Activated CD8-positive, alpha-beta memory T cell treated with anti-CD3 and anti-CD28 coated beads, Interleukin-2, amount 50 U/mL, for 24 hours (primary cell): ENCODE data around the gene ZFYVE9.
"Not testable (repeated sequence)": the region's sequence is repeated elsewhere in the genome, so short reads cannot be mapped to it uniquely, and the experiment has no call there.

ENCODE experiments used
- DNase-seq: peaks from one replicate; pipeline ENCODE4 v3.0.0-alpha.2; 2020; ENCODE audit errors: extremely low read depth

ZFYVE9 gene

DNA sequence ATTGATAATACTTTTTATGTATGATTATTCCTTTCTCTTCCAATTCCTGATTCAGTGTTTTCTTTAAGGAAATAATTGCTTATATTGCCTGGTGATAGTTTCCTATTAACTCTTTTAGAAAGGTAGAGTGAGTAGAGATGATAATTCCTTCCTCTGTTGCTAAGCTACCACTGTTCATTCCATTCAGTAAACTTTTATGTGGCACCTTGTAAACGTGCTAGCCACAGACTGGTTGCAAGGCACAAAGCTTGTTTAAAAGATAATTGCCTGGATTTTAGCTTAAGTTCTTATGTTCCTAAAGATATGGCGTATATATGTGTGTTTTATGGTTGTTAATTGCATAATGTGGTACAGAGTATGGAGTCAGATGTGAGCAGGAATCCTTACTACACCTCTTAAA is 3.2 kb downstream of the ZFYVE9 start:
- no peak for DNase-seq

DNA sequence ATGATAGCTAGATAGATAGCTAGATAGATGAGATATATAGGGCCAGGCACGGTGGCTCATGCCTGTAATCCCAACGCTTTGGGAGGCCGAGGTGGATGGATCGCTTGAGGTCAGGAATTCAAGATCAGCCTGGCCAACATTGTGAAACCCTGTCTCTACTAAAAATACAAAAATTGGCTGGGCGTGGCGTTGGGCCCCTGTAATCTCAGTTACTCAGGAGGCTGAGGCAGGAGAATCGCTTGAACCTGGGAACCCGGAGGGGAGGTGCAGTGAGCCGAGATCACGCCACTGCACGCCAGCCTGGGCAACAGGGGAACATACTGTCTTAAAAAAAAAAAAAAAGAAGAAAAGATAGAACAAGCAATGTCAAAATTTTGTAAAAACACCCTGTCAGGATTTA is 8.6 kb downstream of the ZFYVE9 start:
- DNase-seq, result not testable (repeated sequence)

DNA sequence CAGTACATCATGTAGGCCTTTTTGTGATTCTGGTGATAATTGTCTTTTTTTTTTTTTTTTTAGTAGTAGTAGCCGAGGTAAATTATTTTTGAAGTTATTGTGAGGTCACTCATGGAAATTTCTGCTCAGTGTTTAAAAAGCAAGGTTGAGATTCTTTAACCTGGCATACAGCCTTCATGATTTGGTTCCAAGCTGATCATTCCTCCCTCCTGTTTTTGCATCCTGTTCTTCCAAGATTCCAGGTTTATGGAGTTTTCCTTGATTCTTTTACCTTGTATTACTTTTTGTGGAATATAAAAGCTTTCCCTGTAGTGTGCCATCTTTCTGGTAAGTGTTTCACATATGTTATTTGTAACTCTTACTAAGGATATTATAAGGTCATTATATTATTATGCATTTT is 9.1 kb downstream of the ZFYVE9 start:
- no peak for DNase-seq

DNA sequence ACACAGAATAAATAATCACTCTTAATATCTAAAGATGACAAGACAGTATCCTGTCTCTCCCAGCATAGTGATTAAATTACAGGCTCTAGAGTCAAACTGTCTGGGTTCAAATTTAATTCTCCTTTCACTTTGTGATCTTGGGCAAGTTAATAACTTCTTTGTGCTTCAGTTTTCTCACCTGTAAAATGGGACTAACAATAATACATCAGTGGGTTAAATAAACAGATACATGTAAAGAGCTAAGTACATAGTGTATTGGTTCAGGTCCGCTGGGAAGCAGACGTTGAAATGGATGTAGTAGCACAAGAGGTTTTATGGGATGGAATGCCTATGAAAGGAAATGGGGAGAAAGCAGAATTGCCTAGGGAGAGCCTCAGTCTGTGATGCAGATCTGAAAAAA is 10.7 kb downstream of the ZFYVE9 start:
- no peak for DNase-seq

DNA sequence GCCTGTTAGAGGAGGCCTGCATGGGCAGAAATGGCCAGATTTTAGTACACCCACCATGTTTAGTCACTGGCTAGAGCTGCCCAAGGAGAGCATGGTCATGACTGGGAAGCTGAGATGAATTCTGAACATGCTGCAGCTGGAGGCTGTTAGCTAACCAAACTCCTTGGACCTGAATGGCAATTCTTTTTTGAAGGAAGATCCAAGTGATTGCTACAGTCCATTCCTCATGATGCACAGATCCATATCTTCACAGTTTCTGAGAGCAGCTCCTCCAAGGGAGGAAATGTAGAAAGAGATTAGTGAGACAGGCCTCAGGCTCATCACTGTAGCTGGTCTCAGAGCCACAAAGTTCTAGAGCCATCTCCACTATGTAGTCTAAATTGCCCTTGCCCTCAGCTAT is 11.1 kb downstream of the ZFYVE9 start:
- DNase-seq, result no peak

DNA sequence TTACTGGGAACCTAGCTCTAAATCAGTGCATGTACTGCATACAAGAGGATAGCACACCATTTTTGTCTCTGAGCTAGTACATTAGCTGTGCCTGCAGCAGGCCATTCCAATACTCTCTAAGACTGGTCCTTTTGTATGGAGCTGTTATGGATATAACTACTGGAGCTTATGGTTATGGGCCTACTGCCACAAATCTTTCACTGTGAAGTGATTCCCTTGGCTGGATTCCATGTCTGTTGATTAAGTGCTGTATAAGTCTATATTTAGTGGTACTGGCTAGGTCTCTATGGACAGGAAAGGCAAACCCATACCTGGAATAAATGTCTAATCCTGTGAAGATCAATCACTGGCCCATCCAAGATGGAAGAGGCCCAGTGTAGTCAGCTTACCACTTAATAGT is 12.0 kb downstream of the ZFYVE9 start:
- no peak for DNase-seq

DNA sequence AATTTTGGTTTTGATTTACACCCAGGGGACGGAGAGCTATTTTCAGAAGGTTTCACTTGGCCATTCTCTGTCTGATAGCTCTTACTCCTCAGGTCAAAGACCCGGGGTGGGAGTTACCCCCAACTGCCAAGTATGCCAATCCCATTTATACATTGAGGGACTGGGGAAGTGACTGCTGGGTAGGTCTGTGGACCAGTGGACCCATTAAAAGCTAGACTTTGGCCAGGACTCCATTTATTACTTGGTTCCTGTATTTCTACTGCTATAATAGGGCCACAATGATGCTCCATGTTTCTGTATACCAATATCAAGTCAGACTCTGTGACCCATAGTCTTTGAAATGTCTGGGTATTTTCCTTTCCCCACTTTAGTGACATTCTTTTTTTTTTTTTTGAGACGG is 14.6 kb downstream of the ZFYVE9 start:
- no peak for DNase-seq

DNA sequence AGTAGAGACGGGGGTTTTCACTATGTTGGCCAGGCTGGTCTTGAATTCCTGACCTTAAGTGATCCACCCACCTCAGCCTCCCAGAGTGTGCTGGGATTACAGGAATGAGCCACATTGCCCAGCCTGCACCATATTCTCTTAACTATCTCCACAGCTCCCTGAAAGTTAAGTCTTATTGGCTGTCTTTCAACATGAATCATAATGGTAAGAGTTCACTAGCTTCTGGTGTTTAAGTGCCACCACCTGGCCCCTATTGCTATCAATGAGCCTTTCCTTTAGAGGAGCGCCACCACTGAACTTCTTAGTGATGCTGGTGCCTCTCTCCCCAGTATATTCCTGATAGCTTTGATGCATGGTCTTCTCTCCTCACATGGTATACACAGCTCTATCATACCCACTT is 15.7 kb downstream of the ZFYVE9 start:
- DNase-seq, result no peak

DNA sequence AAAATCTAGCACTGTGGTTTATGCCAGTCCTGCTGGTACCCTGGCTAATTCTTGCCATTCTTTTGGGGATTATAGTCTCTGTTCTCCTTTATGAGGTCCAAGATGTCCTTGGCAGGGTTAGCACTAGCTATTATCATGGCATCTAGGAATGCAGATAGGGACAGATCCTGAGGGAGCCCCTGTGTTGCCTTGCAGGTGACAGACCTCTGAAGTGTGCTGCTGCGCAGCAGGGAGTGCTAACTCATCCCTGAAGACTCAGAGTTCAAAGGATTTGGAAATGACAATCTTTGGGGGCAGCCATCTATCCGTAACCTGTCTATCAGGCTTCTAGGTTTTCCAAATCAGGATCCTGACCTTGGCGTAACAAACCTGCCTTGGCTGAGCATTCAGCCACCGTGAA is 16.3 kb downstream of the ZFYVE9 start:
- no peak for DNase-seq

DNA sequence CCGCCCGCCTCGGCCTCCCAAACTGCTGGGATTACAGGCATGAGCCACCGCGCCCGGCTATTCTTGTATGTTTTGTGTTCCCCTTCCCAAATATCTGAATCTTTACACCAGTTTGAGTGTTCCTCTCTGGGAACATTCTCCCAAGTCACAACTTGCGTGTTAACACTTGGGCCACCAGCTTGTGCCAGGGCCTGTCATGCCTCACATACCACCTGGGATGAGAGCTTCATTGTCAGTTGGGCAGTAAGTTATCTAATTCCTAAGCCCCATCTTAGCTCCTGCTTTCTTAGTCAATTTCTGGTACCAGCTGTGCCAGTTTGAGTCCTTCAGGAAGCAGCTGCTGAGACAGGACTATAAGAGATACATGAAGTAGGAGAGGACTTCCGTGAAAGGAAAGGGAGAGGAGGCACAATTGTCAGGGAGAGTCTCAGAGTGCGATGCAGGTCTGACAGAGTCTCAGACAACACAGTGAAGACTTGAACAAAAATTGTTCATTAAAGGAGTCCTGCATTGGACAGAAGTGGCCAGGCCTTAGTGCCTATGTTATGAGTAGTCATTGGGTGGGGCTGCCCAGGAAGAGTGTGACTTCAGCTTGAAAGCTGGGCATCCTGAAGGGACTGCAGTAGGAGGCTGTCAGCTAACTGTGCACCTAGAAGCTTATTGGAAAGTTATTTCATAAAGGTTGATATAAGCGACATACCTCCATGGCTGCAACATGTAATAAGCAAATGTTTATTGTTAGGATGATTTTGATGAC is 17.3 kb downstream of the ZFYVE9 start:
- DNase-seq, result no peak

DNA sequence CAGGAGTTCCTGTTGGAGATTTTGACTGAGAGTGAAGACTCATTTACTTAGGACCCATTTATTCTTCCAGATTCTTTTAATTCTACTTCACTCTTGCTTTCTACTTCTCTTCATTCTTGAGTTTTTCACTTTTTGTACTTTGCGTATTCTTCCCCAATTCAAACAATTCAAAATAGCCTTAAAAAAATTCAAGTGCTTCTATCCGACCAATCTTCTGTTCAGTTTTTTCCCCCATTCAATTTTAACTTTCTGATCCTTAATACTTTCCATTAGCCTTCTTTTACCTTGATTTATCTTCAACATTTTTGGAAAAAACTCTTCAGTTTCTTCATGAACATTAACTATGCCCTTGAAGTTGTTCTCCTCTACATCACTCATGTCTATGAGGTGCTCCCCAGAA is 21.1 kb downstream of the ZFYVE9 start:
- DNase-seq, result no peak

DNA sequence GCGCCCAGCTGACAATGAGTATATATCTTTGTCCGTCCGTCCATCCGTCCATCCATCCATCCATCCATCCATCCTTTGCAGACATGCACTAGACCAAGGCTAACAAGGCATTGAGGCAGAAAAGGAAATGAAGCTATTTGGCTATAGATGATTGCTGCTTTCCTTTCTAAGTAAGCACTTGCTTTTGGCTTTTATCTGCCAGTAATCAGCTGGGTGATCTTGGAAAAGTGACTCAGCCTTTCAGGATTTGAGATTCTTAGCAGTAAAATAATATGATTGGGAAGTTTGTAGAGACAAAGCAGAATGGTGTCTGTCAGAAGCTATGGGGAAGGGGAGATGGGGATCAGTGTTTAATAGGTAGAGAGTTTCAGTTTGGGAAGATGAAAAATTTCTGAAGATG is 22.7 kb downstream of the ZFYVE9 start:
- no peak for DNase-seq

DNA sequence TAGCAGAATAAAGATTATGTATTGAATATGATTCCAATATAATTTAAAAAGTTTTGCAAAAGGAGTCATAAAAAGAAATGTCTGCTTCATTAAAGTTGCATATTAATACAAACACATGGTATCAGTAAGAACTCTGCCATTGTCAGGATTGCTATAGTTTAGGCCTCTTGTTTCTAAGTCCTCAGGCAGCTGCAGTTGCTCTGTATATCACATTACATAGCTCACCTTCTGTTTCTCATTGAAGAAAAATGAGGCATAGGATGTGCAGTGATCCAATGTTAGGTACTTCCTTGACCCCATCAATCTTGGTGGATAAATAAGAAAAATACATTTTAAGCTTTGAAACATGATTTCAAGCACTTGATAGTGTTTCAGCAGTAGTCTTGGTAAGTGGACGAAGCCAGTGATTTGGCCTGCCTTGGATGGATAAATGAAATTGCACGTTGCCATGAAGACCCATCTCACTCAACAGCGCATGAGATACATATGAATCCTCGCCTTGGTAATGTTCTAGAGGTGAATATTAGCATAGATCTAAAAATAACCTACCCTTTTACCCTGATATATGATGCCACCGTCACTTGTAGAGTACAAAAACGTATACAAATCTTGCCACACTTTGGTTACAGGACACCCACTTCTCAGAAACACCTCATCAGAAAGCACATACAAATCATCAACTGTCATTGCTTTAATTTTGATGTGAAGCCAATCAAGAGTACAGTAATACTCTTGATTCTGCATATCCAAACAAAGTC is 25.3 kb downstream of the ZFYVE9 start:
- no peak for DNase-seq

DNA sequence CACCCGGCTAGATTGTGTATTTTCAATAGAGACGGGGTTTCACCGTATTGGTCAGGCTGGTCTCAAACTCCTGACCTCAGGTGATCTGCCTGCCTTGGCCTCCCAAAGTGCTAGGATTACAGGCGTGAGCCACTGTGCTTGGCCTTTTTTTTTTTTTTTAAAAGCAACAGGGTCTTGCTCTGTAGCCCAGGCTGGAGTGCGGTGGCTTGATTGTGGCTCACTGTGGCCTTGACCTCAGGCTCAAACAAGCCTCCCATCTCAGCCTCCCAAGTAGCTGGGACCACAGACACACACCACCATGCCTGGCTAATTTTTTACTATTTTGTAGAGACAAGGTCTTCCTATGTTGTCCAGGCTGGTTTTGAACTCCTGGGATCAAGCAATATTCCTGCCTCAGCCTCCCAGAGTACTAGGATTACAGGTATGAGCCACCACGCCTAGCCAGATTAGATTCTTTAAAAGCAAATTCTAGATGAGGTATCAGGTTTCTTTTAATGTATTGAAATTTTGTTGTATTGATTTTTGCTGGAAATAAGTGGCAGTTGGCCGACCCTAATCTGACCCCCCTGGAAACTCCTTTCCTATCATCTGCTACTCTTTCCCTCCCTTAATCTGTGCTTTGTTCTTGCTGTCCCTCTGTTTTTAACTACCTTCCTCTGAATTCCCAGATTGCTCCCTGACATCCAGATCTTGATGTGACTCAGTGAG is 26.6 kb downstream of the ZFYVE9 start:
- DNase-seq, result no peak

DNA sequence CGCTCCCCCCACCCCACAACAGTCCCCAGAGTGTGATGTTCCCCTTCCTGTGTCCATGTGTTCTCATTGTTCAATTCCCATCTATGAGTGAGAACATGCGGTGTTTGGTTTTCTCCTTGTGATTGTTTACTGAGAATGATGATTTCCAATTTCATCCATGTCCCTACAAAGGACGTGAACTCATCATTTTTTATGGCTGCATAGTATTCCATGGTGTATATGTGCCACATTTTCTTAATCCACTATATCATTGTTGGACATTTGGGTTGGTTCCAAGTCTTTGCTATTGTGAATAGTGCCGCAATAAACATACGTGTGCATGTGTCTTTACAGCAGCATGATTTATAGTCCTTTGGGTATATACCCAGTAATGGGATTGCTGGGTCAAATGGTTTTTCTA is 29.3 kb downstream of the ZFYVE9 start:
- DNase-seq, result not testable (repeated sequence)

DNA sequence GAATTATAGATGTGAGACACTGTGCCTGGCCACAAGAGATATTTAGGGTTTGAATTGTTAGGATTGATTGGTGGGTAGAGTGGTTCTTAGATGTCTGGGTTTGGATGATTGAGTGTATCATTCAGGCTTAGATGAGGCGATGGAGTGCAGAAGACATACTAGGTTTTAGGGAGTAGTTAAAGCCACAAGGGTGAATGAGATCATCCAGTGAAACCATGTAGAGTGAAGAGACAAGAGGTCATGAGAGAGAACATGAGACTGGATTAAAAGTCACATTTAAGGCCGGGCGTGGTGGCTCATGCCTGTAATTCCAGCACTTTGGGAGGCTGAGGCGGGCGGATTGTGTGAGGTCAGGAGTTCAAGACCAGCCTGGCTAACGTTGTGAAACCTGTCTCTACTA is 37.2 kb downstream of the ZFYVE9 start:
- DNase-seq, result no peak

DNA sequence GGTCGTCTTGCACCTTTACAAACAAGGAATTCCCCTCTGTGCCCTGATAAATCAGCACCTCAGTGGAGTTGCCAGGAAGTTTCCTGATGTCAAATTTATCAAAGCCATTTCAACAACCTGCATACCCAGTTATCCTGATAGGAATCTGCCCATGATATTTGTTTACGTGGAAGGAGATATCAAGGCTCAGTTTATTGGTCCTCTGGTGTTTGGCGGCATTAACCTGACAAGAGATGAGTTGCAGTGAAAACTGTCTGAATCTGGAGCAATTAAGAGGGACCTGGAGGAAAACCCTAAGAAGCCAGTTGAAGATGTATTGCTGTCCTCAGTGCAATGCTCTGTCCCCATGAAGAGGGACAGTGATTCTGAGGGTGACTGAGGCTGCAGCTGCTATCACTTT is 38.3 kb downstream of the ZFYVE9 start:
- DNase-seq, result no peak

DNA sequence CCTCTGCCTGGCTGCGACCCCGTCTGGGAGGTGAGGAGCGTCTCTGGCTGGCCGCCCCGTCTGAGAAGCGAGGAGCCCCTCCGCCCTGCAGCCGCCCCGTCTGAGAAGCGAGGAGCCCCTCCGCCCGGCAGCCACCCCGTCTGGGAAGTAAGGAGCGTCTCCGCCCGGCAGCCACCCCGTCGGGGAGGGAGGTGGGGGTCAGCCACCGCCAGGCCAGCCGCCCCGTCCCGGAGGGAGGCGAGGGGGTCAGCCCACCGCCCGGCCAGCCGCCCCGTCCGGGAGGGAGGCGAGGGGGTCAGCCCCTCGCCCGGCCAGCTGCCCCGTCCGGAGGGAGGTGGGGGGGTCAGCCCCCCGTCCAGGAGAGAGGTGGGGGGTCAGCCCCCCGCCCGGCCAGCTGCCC is 39.9 kb downstream of the ZFYVE9 start:
- not testable (repeated sequence) for DNase-seq

DNA sequence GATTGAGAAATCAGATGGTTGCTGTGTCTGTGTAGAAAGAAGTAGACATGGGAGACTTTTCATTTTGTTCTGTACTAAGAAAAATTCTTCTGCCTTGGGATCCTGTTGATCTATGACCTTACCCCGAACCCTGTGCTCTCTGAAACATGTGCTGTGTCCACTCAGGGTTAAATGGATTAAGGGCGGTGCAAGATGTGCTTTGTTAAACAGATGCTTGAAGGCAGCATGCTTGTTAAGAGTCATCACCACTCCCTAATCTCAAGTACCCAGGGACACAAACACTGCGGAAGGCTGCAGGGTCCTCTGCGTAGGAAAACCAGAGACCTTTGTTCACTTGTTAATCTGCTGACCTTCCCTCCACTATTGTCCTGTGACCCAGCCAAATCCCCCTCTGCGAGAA is 40.4 kb downstream of the ZFYVE9 start:
- DNase-seq, result not testable (repeated sequence)

DNA sequence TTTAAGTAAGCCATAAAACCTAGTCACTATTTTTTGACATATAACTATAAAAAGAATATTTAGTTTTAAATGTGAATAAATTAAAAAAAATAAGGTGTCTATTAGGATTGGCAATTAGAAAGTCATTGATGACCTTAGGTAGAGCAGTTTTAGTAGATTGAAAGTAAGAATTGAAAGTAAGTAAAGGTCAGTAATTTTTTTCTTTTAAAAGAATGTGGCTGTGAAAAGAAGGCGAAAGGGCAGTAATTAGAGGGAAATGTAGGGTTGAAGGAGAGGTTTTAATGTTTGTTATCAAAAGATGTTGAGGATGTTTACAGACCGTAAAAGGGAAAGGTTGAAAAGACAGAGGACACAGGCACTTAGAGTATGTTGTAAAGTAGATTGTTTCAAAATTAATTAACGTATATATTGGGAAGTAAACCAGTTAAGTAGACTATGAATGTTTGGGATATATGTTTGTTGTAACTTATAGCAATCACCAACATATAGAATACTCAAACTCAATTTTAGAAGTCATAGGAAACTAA is 41.0 kb downstream of the ZFYVE9 start:
- no peak for DNase-seq

DNA sequence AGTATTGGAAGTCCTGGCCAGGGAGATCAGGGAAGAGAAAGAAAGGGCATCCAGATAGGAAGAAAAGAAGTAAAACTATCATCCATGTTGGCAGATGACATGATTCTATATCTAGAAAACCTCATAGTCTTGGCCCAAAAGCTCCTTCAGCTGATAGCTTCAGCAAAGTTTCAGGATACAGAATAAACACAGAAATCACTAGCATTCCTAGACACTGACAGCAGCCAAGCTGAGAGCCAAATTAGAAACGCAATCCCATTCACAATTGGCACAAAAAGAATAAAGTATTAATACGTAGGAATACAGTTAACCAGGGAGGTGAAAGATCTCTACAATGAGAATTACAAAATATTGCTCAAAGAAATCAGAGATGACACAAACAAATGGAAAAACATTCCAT is 44.6 kb downstream of the ZFYVE9 start:
- no peak for DNase-seq

DNA sequence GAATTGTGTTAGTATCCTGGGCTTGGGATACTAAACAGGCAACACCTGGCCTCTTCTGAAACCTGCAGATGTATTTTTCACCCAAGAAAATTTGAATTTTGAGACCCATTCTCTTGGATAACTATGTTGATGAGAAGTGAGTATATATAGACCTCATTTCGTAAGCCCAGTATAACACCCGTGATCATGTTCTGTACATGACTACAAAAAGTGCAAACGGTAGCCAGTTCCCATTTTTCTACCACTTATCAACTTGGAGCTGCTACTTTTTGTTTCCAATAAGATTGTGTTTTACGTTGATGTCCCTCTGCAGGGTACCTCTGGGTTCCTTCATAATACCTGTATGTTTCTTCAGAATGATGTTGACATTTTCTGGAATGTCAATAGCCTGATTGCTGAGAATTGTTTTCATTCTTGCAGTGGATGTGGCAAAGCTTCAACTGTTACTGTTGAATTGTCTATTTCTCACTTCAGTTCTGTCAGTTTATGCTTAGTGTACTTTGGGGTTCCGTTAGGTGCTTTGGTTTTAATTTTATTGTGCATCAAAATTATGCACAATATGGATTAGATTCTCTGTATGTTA is 48.1 kb downstream of the ZFYVE9 start:
- no peak for DNase-seq
